Neural progenitor cell (in vitro differentiated cells): ENCODE measurements around the gene NFRKB. TPM values are rescaled to one million over a fixed set of nuclear protein-coding genes. Genes with fewer than 3 reads are reported as not detected.

Experiments used
- DNase-seq: peaks from one replicate; pipeline ENCODE4 v3.0.0-alpha.2; 2016; ENCODE audit warnings: low spot score
- H2AFZ ChIP-seq: fragments of 200-600 bp; sonication (generic); replicated peaks from 2 replicates; pipeline ENCODE4 v1.6.1; 2016; ENCODE audit warnings: antibody characterized with exemption
- H3F3A ChIP-seq: fragments of 200-600 bp; sonication (generic); 2 replicates; pipeline ENCODE4 v1.6.1; 2016; ENCODE audit warnings: antibody characterized with exemption, low read depth
- H3K27ac ChIP-seq: fragments of 200-600 bp; sonication (generic); 2 replicates; pipeline ENCODE4 v1.5.1; 2016; ENCODE audit warnings: mild to moderate bottlenecking
- H3K27me3 ChIP-seq: fragments of 200-600 bp; sonication (generic); 2 replicates; pipeline ENCODE4 v1.6.1; 2016; ENCODE audit warnings: mild to moderate bottlenecking, moderate library complexity
- H3K36me3 ChIP-seq: fragments of 200-600 bp; sonication (generic); 2 replicates; pipeline ENCODE4 v1.5.1; 2016
- H3K4me1 ChIP-seq: fragments of 200-600 bp; sonication (generic); 2 replicates; pipeline ENCODE4 v1.6.1; 2016; ENCODE audit warnings: mixed run types
- H3K4me2 ChIP-seq: fragments of 200-600 bp; sonication (generic); 2 replicates; pipeline ENCODE4 v1.6.1; 2016
- H3K4me3 ChIP-seq: fragments of 200-600 bp; sonication (generic); 2 replicates; pipeline ENCODE4 v1.5.1; 2016
- H3K79me2 ChIP-seq: fragments of 200-600 bp; sonication (generic); 2 replicates; pipeline ENCODE4 v1.6.1; 2016; ENCODE audit warnings: low read depth
- H3K9ac ChIP-seq: fragments of 200-600 bp; sonication (generic); 2 replicates; pipeline ENCODE4 v1.6.1; 2016
- H3K9me3 ChIP-seq: fragments of 200-600 bp; sonication (generic); 2 replicates; pipeline ENCODE4 v1.5.1; 2016; ENCODE audit warnings: low read depth
- H4K20me1 ChIP-seq: fragments of 200-600 bp; sonication (generic); 2 replicates; pipeline ENCODE4 v1.6.1; 2016; ENCODE audit warnings: low read depth
- H3K27ac Mint-ChIP-seq: 3 replicates; pipeline ENCODE4 v1.8.0; 2021; ENCODE audit warnings: mixed read lengths
- H3K27me3 Mint-ChIP-seq: 2 replicates; pipeline ENCODE4 v1.8.0; 2022; ENCODE audit warnings: low read depth, mild to moderate bottlenecking, inconsistent platforms, moderate library complexity, mixed read lengths; ENCODE audit not compliant: insufficient read depth
- H3K36me3 Mint-ChIP-seq: 3 replicates; pipeline ENCODE4 v1.8.0; 2021; ENCODE audit warnings: mixed read lengths
- H3K4me1 Mint-ChIP-seq: 3 replicates; pipeline ENCODE4 v1.8.0; 2021; ENCODE audit warnings: mixed read lengths
- H3K4me3 Mint-ChIP-seq: 3 replicates; pipeline ENCODE4 v1.8.0; 2021; ENCODE audit warnings: mild to moderate bottlenecking, moderate library complexity, mixed read lengths
- H3K9me3 Mint-ChIP-seq: 3 replicates; pipeline ENCODE4 v1.8.0; 2020; ENCODE audit warnings: mixed read lengths
- EZH2 ChIP-seq: fragments of 200-600 bp; sonication (generic); IDR thresholded peaks from 2 replicates; pipeline ENCODE4 v1.6.1; 2017; ENCODE audit warnings: antibody characterized with exemption, mild to moderate bottlenecking, moderate library complexity
- EZH2phosphoT487 ChIP-seq: fragments of 200-600 bp; sonication (generic); IDR thresholded peaks from 2 replicates; pipeline ENCODE4 v1.6.1; 2017; ENCODE audit warnings: antibody characterized with exemption
- total RNA-seq: library from RNA; depleted of rRNA; stranded (reverse); fragments of >200 nt; gene quantifications from 2 replicates; pipeline ENCODE4 v1.2.3, GENCODE V29; 2015; ENCODE audit warnings: low replicate concordance
- TF ChIP-seq, protein P1 (sequence below): fragments of 200-600 bp; sonication (generic); IDR thresholded peaks from 2 replicates; pipeline ENCODE4 v1.5.1; 2017; ENCODE audit warnings: antibody characterized with exemption, mild to moderate bottlenecking

NFRKB gene
- total RNA-seq, 1 donor from 2014 or later, result 33.5 TPM

DNA sequence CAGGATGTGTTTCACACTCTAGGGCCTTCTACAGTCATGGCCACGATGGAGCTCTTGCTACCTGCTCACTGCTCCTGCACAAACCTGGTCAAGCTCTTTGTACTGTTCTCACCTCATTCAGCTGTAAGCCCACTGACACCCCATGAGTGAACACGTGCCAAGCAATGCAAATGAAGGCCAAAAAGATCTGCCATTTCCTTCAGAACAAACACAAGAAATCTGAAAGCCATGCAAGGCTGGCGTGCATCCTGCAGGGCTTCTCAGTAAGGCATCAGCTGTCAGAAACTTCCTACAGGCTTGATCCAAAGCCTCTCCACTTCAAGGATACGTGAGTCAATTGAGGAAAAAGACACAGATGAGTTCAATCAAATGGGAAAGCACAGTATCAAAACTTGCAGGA lies 44.1 kb upstream of the NFRKB start:
- Mint-ChIP-seq H3K4me3 (no peak overlapping the region), H3K27me3 (no peaks in the 10 kb centered on the region), H3K36me3 (peaks cover 12% of the 10 kb centered on the region), H3K4me1 (peaks cover 12% of the 10 kb centered on the region), H3K9me3 (no peaks in the 10 kb centered on the region), H3K27ac (no peak overlapping the region)
- no peak overlapping the region for H3K27ac ChIP-seq
- no peaks in the 10 kb centered on the region for H3K9me3 ChIP-seq
- H2AFZ ChIP-seq, result no peak overlapping the region
- H3K4me3 ChIP-seq, result no peak overlapping the region
- no peak for DNase-seq
- peaks cover 7% of the 10 kb centered on the region for H3K36me3 ChIP-seq
- no peaks in the 10 kb centered on the region for H3K27me3 ChIP-seq
- H4K20me1 ChIP-seq, result no peaks in the 10 kb centered on the region
- H3K4me1 ChIP-seq, result peaks cover 4% of the 10 kb centered on the region
- no peak overlapping the region for H3K9ac ChIP-seq
- TF ChIP-seq EZH2 (no peak), EZH2phosphoT487 (no peak)
- TF ChIP-seq, protein P1, sequence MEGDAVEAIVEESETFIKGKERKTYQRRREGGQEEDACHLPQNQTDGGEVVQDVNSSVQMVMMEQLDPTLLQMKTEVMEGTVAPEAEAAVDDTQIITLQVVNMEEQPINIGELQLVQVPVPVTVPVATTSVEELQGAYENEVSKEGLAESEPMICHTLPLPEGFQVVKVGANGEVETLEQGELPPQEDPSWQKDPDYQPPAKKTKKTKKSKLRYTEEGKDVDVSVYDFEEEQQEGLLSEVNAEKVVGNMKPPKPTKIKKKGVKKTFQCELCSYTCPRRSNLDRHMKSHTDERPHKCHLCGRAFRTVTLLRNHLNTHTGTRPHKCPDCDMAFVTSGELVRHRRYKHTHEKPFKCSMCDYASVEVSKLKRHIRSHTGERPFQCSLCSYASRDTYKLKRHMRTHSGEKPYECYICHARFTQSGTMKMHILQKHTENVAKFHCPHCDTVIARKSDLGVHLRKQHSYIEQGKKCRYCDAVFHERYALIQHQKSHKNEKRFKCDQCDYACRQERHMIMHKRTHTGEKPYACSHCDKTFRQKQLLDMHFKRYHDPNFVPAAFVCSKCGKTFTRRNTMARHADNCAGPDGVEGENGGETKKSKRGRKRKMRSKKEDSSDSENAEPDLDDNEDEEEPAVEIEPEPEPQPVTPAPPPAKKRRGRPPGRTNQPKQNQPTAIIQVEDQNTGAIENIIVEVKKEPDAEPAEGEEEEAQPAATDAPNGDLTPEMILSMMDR, result no peak
- no peak overlapping the region for H3K4me2 ChIP-seq
- H3K79me2 ChIP-seq, result no peaks in the 10 kb centered on the region
- no peaks in the 10 kb centered on the region for H3F3A ChIP-seq

DNA sequence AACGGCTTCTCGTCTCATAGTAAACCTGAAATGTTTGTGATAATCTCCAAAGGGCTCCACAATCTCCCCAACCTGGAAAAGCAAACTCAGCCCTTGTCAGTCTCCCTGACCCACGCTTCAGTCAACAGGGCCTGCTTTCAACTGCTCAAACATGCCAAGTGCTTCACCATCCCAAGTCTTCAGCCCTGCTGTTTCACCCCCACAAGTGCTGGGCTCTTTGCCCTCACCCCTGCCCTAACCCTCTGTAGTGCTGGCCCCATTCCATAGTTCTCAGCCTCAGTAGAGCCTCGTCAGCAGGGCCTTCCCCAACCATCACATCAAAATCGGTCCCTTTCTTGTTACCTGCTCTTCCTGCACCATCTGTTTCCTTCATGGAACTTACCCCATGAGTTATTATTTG lies 43.4 kb upstream of the NFRKB start:
- Histone ChIP-seq H2AFZ (no peak overlapping the region), H3K36me3 (peaks cover 7% of the 10 kb centered on the region), H3K4me2 (no peak overlapping the region), H3K79me2 (no peaks in the 10 kb centered on the region), H3K27ac (no peak overlapping the region), H3K27me3 (no peaks in the 10 kb centered on the region), H3K4me3 (no peak overlapping the region), H3K4me1 (peaks cover 4% of the 10 kb centered on the region), H4K20me1 (no peaks in the 10 kb centered on the region), H3K9me3 (no peaks in the 10 kb centered on the region), H3F3A (no peaks in the 10 kb centered on the region), H3K9ac (no peak overlapping the region)
- DNase-seq, result no peak
- Mint-ChIP-seq H3K4me1 (peaks cover 12% of the 10 kb centered on the region), H3K27ac (no peak overlapping the region), H3K9me3 (no peaks in the 10 kb centered on the region), H3K4me3 (no peak overlapping the region), H3K36me3 (peaks cover 15% of the 10 kb centered on the region), H3K27me3 (no peaks in the 10 kb centered on the region)
- no peak for TF ChIP-seq EZH2phosphoT487
- TF ChIP-seq EZH2, result no peak
- TF ChIP-seq, protein P1, result no peak

DNA sequence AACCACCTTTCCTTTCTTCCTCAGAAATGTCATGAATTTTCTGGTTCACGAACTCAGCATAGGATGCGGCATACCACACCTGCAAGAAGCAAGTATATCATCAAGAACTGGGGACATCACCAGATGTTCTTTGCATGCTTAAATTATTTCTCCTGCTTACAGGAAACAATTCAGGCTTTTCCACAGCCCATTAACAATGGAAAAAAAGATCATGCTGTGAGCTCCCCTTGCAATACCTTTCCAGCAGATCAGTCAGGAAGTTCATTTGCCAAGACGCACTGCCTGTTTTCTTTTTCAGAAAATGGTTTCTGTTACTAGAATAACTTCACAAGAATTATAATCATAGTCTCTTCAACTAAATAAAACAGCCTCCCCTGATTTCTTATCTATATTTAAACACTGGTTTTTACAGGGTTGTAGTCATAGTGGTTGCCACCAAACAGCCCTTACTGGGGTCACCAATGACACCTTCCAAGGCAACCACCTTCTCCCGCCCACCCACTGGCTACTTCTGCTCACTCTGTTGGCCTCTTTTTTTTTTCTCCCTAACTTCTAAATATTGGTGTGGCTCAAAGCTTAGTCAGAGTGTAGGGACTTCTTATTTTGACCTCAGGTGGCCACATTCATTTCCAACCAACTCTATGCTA lies 42.3 kb upstream of the NFRKB start:
- no peak overlapping the region for H3K27ac ChIP-seq
- no peaks in the 10 kb centered on the region for H3K27me3 ChIP-seq
- no peak overlapping the region for H3K4me2 ChIP-seq
- no peaks in the 10 kb centered on the region for H4K20me1 ChIP-seq
- H3K27ac Mint-ChIP-seq, result no peak overlapping the region
- no peaks in the 10 kb centered on the region for H3K79me2 ChIP-seq
- peaks cover 4% of the 10 kb centered on the region for H3K4me1 ChIP-seq
- DNase-seq, result no peak
- no peaks in the 10 kb centered on the region for H3K9me3 Mint-ChIP-seq
- H3K4me1 Mint-ChIP-seq, result peaks cover 12% of the 10 kb centered on the region
- H3K9me3 ChIP-seq, result no peaks in the 10 kb centered on the region
- no peak overlapping the region for H3K4me3 ChIP-seq
- peaks cover 15% of the 10 kb centered on the region for H3K36me3 Mint-ChIP-seq
- no peak overlapping the region for H3K9ac ChIP-seq
- TF ChIP-seq EZH2 (no peak), EZH2phosphoT487 (no peak)
- TF ChIP-seq, protein P1, result no peak
- H3K4me3 Mint-ChIP-seq, result no peak overlapping the region
- H3K36me3 ChIP-seq, result peaks cover 7% of the 10 kb centered on the region
- no peaks in the 10 kb centered on the region for H3F3A ChIP-seq
- H3K27me3 Mint-ChIP-seq, result no peaks in the 10 kb centered on the region
- H2AFZ ChIP-seq, result no peak overlapping the region
